ENCODE data around the gene GLTPD2.

- TF ChIP-seq CTCF (IDR thresholded peaks at IDR 0.05; ENCODE audit: low read depth, low read length, poor library complexity, severe bottlenecking) (no peak), EZH2phosphoT487 (IDR thresholded peaks at IDR 0.05; ENCODE audit: borderline replicate concordance, low read length) (no peak)
These were observed 862 bp downstream of the GLTPD2 start for GRCh38 chr17:4789701-4789950.
